Immature natural killer cell (primary cell): ENCODE data around the gene PDGFRB. TPM values are rescaled to one million over a fixed set of nuclear protein-coding genes. Genes with fewer than 3 reads are reported as not detected.

Experiments
- DNase-seq, 3 donors: peaks; one replicate each; pipeline ENCODE4 v3.0.0; 2022; ENCODE audit warnings: mixed read lengths in 1 of 3
- H3K27ac Mint-ChIP-seq, 6 donors: one replicate each; pipeline ENCODE4 v1.8.0; 2020; ENCODE audit warnings: mixed read lengths in 6 of 6, mild to moderate bottlenecking in 5 of 6, inconsistent platforms in 4 of 6, moderate library complexity in 3 of 6
- H3K27me3 Mint-ChIP-seq, 3 donors: one replicate each; pipeline ENCODE4 v1.8.0; 2020 to 2021; ENCODE audit warnings: low read depth in 3 of 3, mild to moderate bottlenecking in 3 of 3, mixed read lengths in 3 of 3, moderate library complexity in 3 of 3, inconsistent platforms in 1 of 3
- H3K36me3 Mint-ChIP-seq, 3 donors: one replicate each; pipeline ENCODE4 v1.8.0; 2020; ENCODE audit warnings: mixed read lengths in 3 of 3, inconsistent platforms in 2 of 3, mild to moderate bottlenecking in 2 of 3
- H3K4me1 Mint-ChIP-seq, 2 donors: one replicate each; pipeline ENCODE4 v1.8.0; 2020; ENCODE audit warnings: inconsistent platforms in 2 of 2, mild to moderate bottlenecking in 2 of 2, mixed read lengths in 2 of 2, moderate library complexity in 1 of 2
- H3K4me3 Mint-ChIP-seq, 5 donors: one replicate each; pipeline ENCODE4 v1.8.0; 2020; ENCODE audit warnings: mild to moderate bottlenecking in 5 of 5, mixed read lengths in 5 of 5, inconsistent platforms in 3 of 5, moderate library complexity in 3 of 5
- H3K9me3 Mint-ChIP-seq, 6 donors: one replicate each; pipeline ENCODE4 v1.8.0; 2020; ENCODE audit warnings: mild to moderate bottlenecking in 6 of 6, mixed read lengths in 6 of 6, inconsistent platforms in 4 of 6, moderate library complexity in 3 of 6
- polyA plus RNA-seq, 3 donors: library from polyadenylated mRNA; unstranded; fragments of 300-500 nt; fragmentation: Illumina TruSeq; gene quantifications; one replicate each; pipeline ENCODE4 v1.2.3, GENCODE V29; 2021

Gene PDGFRB
- polyA plus RNA-seq, 3 donors from 2014 or later: 6.4 to 18.9 (median 7.1) TPM

DNA sequence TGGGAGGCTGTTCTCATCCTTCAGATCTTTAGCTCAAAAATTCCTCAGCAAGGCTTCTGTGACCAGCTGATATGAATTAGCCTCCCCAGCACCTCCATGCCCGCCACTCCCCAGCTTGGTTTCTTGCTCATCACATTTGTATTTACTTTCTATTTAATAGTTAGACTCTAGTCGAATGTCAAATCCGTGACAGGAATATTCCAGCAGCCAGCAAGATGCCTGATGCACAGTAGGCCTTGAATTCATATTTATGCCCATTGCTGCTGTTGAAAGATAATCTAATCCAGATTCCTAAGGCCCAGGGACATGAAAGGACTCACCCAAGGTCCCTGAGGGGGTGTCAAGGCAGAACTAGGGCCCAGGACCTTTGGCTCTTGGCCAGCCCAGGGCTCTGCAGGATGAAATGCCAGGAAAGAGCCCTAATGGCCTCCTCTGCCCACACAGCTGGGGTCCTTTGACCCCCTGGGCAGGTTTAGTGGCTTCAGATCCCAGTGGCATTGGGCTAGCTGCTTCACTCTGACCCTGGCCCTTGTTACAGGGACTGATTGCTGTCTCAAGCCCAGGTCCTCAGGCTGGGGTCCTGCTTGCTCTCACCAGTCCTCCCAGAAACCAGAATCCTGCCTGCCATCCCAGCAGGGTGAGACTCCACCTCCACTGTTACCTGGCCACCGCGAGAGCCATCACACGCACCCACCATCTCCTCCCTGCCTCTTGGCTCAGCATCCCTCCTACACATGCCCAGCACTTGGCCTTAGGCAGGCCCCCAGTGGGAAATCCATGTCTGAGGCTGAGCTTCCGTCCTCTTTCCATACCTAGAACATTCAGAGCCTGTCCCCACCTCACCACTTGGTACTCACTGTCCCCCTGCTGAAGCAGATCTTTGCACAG is 76.6 kb downstream of the PDGFRB start:
- Mint-ChIP-seq H3K4me1 (peaks cover 6 to 16% of the 10 kb centered on the region in 2 donors), H3K27me3 (peaks cover 11 to 13% (median 11%) of the 10 kb centered on the region in 3 donors), H3K9me3 (no peaks in the 10 kb centered on the region), H3K27ac (no peak overlapping the region), H3K4me3 (no peak overlapping the region), H3K36me3 (peaks cover 0 to 9% (median 0%) of the 10 kb centered on the region in 3 donors)
- no peak for DNase-seq

DNA sequence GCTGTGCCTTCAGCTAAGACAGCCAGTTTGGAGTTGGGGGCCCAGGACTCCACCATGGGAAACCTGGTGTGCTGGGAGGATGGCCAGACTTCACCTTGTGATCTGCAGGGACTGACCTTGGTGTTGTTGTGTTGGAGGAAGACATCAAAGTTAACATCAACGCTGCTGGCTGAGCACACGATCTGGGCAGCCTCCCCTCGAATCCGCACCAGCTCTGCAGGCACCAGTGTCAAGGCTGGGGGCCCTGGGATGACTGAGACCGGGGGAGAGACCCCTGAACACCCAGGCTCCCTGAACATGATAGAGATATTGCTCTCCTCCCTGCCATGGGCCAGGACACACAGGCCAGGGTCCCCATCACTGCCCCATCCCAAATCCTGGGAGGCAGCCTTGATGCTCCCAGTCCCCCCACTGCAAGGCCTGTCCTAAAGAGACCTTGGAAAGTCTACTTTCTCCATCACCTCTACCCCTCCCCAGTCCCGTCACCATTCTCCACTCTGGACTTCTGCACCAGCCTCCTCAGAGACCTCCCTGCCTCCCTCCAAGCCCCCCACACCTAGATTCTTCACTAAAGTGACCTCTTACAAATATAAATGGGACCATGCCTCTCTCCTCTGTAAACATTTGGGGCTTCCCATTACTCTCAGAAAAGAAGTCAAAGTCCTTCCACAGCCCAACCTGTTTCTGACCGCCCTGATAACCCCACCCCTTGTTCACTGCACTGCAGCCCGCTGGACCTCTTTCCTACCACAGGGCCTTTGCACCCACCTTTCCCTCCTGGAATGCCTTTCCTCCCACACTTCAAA is 77.4 kb downstream of the PDGFRB start:
- H3K4me1 Mint-ChIP-seq: peaks cover 5 to 11% of the 10 kb centered on the region in 2 donors
- no peak overlapping the region for H3K4me3 Mint-ChIP-seq
- H3K27ac Mint-ChIP-seq: no peak overlapping the region
- no peaks in the 10 kb centered on the region for H3K9me3 Mint-ChIP-seq
- peaks cover 7 to 9% (median 8%) of the 10 kb centered on the region in 3 donors for H3K27me3 Mint-ChIP-seq
- DNase-seq: no peak
- H3K36me3 Mint-ChIP-seq: peaks cover 0 to 9% (median 0%) of the 10 kb centered on the region in 3 donors

- peaks cover 0 to 9% (median 0%) of the 10 kb centered on the region in 3 donors for H3K36me3 Mint-ChIP-seq
- peaks cover 5 to 12% (median 8%) of the 10 kb centered on the region in 3 donors for H3K27me3 Mint-ChIP-seq
- H3K4me3 Mint-ChIP-seq: no peak overlapping the region
- no peak overlapping the region for H3K27ac Mint-ChIP-seq
- H3K9me3 Mint-ChIP-seq: no peaks in the 10 kb centered on the region
- DNase-seq: no peak
- peaks cover under 1 to 2% of the 10 kb centered on the region in 2 donors for H3K4me1 Mint-ChIP-seq
Observed at GRCh38 chr5:150077060-150077459, 78.6 kb downstream of the PDGFRB start.

DNA sequence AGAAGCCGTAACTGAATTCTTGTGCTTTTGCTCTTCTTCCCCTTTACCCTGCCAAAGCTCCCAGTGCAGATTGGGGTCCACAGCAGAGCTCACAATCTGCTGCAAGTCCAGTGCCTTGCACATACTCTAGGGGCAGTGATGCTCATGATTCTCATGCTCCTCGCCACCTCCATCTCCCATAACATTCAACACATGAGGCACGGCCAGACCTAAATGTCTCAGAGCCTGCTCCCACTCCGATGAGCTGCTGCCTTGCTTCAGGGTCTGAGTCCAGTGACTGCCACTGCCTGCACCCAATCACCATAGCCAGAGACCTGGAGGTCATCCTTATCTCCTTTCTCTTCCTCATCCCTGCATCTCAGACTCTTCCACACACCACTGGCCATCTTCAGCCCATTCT is 79.8 kb downstream of the PDGFRB start:
- H3K4me3 Mint-ChIP-seq: no peak overlapping the region
- no peak for DNase-seq
- H3K36me3 Mint-ChIP-seq: peaks cover 0 to 5% (median 0%) of the 10 kb centered on the region in 3 donors
- H3K9me3 Mint-ChIP-seq: no peaks in the 10 kb centered on the region
- no peak overlapping the region for H3K27ac Mint-ChIP-seq
- peaks cover 5 to 12% (median 8%) of the 10 kb centered on the region in 3 donors for H3K27me3 Mint-ChIP-seq
- H3K4me1 Mint-ChIP-seq: no peaks in the 10 kb centered on the region

DNA sequence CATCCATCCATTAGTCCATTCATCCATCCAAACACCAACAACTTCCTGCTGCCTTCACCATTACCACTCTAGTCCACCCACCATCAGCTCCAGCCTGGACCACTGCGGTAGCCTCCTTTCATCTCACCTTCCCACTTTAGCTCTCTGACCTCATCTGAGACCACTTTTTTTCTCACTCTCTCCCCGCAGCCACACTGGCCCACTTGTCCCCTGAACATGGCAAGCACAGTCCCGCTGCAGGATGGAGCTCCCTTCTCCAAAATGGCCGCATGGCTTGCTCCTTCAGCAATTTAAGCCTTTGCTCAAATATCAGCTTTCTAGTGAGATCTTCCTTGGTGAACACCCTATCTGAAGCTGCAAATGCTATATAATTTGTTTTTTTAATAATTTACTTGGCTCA is 80.4 kb downstream of the PDGFRB start:
- Mint-ChIP-seq H3K9me3 (no peaks in the 10 kb centered on the region), H3K27me3 (peaks cover 5 to 12% (median 8%) of the 10 kb centered on the region in 3 donors), H3K36me3 (peaks cover 0 to 5% (median 0%) of the 10 kb centered on the region in 3 donors), H3K4me3 (no peak overlapping the region), H3K4me1 (no peaks in the 10 kb centered on the region), H3K27ac (no peak overlapping the region)
- no peak for DNase-seq

DNA sequence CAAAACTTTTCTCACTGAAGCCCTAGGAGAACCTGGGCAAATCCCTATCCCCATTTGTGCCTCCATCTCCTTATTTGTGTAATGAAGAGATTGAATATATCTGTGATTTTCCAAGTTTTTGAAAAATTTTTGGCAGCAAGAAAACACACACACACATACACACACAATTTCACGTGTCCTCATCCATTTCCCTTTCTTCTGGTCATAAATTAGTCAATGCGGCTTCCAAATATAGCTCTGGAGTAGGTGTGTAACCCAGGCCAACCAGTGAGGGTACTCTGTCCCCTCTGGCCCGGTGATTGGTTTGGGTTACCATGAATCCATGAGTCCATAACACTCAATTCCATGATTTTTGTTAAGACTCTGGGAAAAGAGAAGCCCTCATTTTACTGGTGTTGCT is 82.0 kb downstream of the PDGFRB start:
- Mint-ChIP-seq H3K27ac (no peak overlapping the region), H3K36me3 (no peaks in the 10 kb centered on the region), H3K4me1 (no peaks in the 10 kb centered on the region), H3K27me3 (peaks cover 4 to 10% (median 5%) of the 10 kb centered on the region in 3 donors), H3K4me3 (no peak overlapping the region), H3K9me3 (no peaks in the 10 kb centered on the region)
- DNase-seq: no peak

DNA sequence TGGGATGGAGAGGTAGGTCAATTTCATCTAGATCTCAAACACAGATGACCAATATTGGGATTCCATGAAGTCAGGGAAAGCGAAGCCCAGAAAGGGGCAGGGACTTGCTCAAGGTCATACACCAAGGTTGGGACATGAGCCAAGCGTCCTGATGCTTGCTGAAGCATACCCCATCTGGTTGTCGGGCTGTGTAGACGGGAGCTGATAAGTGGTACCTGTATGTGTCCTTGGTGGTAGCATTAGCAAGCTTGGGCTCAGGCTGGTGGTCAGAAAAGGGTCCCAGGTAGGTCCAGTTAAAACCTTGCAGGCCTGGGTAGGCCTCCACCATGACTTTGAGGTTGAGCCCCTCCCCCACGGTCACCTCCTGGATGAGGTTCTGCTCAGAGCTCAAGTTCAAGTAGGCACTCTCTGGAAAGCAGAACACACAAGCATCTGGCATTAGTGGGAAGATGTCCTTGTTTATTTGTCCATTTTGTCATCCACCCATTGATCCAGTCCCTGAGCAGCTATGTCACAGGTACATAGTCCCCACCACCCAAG is 82.5 kb downstream of the PDGFRB start:
- no peak overlapping the region for H3K4me3 Mint-ChIP-seq
- H3K27ac Mint-ChIP-seq: no peak overlapping the region
- H3K27me3 Mint-ChIP-seq: peaks cover 0 to 7% (median 5%) of the 10 kb centered on the region in 3 donors
- H3K4me1 Mint-ChIP-seq: no peaks in the 10 kb centered on the region
- no peak for DNase-seq
- H3K9me3 Mint-ChIP-seq: no peaks in the 10 kb centered on the region
- H3K36me3 Mint-ChIP-seq: no peaks in the 10 kb centered on the region

DNA sequence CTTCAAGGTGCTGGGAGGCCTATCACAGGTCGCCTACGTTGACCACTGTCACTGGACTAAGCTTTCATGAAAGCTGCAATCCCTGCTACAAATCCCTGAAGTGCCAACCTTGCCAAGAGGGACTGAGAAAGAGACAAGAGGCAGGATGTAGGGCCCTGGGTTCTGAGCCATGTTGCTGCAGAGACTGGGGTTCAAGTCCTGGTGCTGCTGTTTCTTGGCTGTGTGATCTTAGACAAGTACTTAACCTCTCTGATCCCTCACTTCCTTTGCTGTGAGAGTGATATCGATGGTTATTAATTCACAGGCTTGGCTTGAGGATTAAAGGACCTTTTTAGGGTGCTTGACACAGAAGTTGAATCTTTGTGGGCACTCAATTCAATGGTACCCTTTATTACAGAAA is 84.8 kb downstream of the PDGFRB start:
- Mint-ChIP-seq H3K36me3 (no peaks in the 10 kb centered on the region), H3K9me3 (no peaks in the 10 kb centered on the region), H3K27ac (no peak overlapping the region), H3K4me3 (no peak overlapping the region), H3K27me3 (peaks cover 3 to 7% (median 3%) of the 10 kb centered on the region in 3 donors), H3K4me1 (peaks cover 0 to 3% of the 10 kb centered on the region in 2 donors)
- DNase-seq: no peak

DNA sequence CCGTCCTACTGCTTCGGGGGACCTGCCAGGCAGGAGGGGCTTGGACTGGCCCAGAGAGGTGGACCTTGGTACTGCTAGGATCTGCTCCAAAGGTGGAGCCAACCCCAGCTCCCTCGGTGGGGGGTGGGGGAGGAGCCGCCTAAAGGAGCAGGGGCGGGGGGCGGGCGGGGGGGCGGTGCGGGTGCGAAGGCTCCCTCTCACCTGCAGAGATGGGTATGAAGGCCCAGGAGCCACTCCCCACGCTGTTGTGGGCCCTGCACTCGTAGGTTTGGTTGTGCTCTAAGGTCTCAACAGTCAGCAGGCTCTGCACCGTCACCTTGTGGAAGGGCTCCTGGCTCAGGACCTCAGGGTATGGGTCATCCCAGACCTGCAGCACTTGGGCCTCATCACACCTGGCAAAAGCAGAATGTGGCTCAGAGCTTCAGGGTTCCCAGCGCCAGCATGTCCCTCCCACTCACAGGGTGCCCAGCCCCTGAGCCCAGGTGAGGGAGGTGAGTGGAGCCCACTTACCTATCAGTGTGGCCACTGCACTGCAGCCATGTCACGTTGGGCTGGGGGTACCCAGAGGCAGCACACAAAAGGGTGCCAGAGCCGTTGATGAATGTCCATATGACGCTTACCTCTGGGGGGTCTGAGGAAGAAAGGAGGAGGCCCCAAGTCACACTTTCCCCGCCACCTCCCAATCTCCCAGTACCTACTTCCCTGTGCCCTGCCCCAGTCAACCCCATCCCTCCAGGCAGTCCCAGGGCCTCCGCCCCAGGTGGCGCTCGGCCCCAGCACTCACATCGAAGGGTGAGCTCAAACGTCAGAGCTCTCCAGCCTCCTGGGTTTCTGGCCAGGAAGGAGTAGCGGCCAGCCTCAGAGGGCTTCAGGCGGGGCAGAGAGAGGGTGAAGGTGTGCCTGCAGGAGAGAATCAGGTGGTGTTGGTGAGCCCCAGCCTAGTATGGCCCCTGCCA is 85.7 kb downstream of the PDGFRB start:
- Mint-ChIP-seq H3K36me3 (no peaks in the 10 kb centered on the region), H3K27ac (no peak overlapping the region), H3K4me1 (peaks cover 0 to 3% of the 10 kb centered on the region in 2 donors), H3K9me3 (no peaks in the 10 kb centered on the region), H3K27me3 (peaks cover 3 to 7% (median 4%) of the 10 kb centered on the region in 3 donors), H3K4me3 (no peak overlapping the region)
- no peak for DNase-seq

- Mint-ChIP-seq H3K27me3 (peaks cover 5 to 7% (median 7%) of the 10 kb centered on the region in 3 donors), H3K27ac (no peak overlapping the region), H3K9me3 (no peaks in the 10 kb centered on the region), H3K4me3 (no peak overlapping the region), H3K4me1 (peaks cover 0 to 3% of the 10 kb centered on the region in 2 donors), H3K36me3 (no peaks in the 10 kb centered on the region)
- no peak for DNase-seq
Observed at GRCh38 chr5:150068961-150069645, 86.5 kb downstream of the PDGFRB start.

DNA sequence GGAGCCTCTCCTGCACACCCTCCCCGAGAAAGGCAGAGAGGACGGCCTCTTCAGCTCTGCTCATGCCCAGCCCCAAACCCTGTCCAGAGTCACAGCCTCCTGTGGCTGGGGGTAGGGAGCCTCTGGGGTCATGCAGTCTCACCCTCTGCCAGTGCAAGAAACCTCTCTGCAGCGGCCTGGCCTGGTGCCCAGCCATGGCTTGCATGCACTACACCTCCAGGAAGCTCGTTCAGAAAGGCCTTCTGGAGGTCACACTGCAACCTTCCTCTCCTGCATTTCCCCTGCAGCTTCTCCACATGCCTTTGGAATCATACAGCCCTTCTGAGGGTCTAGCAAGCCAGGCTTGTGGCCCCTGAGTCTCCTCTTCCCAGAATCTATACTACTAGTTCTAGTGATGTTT is 87.2 kb downstream of the PDGFRB start:
- peaks cover 0 to 3% of the 10 kb centered on the region in 2 donors for H3K4me1 Mint-ChIP-seq
- no peak overlapping the region for H3K4me3 Mint-ChIP-seq
- DNase-seq: no peak
- no peak overlapping the region for H3K27ac Mint-ChIP-seq
- no peaks in the 10 kb centered on the region for H3K36me3 Mint-ChIP-seq
- H3K27me3 Mint-ChIP-seq: peaks cover 5 to 10% (median 7%) of the 10 kb centered on the region in 3 donors
- no peaks in the 10 kb centered on the region for H3K9me3 Mint-ChIP-seq

- peaks cover 0 to 3% of the 10 kb centered on the region in 2 donors for H3K4me1 Mint-ChIP-seq
- H3K36me3 Mint-ChIP-seq: no peaks in the 10 kb centered on the region
- H3K4me3 Mint-ChIP-seq: no peak overlapping the region
- peaks cover 5 to 7% (median 7%) of the 10 kb centered on the region in 3 donors for H3K27me3 Mint-ChIP-seq
- H3K27ac Mint-ChIP-seq: no peak overlapping the region
- no peaks in the 10 kb centered on the region for H3K9me3 Mint-ChIP-seq
- no peak for DNase-seq
Observed at GRCh38 chr5:150068071-150068470, 87.6 kb downstream of the PDGFRB start.
